Epithelial cell of esophagus (primary cell): ENCODE measurements around the gene EGFL8.

Source experiments
- DNase-seq: peaks from one replicate; pipeline ENCODE4 v3.0.0; 2010; ENCODE audit warnings: low read depth
- H3K4me3 ChIP-seq: 2 replicates; pipeline ENCODE4 v1.5.1; 2011; ENCODE audit warnings: mild to moderate bottlenecking, low read length, control low read depth
- TF ChIP-seq, protein P1 (sequence below): IDR thresholded peaks from 2 replicates; pipeline ENCODE4 v1.5.1; 2011; ENCODE audit warnings: low read depth, mild to moderate bottlenecking, low read length, control low read depth, inconsistent platforms; ENCODE audit not compliant: insufficient read depth; ENCODE audit errors: missing control alignments

Gene EGFL8

DNA sequence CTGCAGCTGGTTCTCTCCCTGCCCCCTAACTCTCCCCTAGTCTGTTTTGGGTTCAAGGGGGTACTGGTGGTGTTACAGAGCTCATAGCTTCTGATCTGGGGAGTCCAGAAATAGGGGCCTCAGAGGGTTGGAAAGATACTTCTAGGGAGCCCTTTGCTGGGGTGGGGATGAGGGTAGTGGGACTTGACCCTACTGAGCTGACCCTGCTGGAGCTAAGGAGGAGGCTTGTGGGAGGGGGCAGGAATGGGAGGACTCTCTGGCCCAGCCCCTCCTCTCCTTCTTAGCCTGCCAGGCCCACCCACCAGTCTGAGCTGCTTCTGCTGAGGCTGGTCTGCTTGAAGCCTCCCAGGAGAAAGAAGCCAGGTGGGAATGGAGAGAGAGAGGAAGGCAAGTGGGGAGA is at the start of gene EGFL8:
Gene EGFL8, plus strand, starts transcription at position 301 of the 400 bp plus-strand sequence. CDS start 1,571 bp downstream, outside the sequence.
- TF ChIP-seq, protein P1, sequence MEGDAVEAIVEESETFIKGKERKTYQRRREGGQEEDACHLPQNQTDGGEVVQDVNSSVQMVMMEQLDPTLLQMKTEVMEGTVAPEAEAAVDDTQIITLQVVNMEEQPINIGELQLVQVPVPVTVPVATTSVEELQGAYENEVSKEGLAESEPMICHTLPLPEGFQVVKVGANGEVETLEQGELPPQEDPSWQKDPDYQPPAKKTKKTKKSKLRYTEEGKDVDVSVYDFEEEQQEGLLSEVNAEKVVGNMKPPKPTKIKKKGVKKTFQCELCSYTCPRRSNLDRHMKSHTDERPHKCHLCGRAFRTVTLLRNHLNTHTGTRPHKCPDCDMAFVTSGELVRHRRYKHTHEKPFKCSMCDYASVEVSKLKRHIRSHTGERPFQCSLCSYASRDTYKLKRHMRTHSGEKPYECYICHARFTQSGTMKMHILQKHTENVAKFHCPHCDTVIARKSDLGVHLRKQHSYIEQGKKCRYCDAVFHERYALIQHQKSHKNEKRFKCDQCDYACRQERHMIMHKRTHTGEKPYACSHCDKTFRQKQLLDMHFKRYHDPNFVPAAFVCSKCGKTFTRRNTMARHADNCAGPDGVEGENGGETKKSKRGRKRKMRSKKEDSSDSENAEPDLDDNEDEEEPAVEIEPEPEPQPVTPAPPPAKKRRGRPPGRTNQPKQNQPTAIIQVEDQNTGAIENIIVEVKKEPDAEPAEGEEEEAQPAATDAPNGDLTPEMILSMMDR = no peak
- DNase-seq = no peak
- no peak within 1 kb of the TSS for H3K4me3 ChIP-seq

DNA sequence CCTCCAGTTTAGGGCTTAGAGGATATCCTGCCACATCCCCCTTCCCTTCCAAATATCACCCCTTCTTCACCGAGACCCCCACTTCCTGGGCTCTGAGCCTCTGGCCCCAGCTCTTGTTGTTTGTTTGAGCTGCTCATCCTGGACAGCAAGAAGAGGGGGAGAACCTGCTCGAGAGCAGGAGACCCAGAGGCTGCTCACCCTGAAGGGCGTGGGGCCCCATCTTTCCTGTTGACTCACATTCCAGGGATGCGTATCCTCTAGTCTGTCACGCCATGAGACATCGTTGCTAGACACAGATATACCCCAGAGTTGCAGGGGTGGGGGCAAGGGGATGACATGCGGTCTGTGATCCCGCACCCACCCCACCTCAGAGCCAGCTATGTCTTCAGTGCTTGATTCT is 49.6 kb upstream of the EGFL8 start:
- H3K4me3 ChIP-seq = no peak overlapping the region
- TF ChIP-seq, protein P1 = no peak
- DNase-seq = peak; percentile 75

DNA sequence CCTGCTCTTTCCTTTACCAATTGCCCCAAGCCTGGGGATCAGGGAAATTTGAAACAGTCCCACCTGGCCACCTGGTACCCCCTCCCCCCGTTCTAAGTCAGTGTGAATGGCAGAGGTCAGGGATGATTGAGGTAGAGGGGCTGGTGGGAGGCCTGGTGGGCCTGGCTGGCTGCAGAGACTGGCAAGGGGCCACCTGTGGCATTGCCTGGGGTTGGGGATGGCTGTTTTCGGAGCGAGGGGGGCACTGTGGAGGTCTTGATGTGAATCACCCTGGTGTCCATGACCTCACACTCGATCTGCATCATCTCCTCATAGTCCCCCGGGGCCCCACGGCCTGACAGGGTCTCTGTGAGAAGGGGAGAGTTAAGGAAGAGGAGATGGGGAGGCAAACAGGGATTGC is 48.8 kb upstream of the EGFL8 start:
- TF ChIP-seq, protein P1 = no peak
- no peak for DNase-seq
- no peak overlapping the region for H3K4me3 ChIP-seq

DNA sequence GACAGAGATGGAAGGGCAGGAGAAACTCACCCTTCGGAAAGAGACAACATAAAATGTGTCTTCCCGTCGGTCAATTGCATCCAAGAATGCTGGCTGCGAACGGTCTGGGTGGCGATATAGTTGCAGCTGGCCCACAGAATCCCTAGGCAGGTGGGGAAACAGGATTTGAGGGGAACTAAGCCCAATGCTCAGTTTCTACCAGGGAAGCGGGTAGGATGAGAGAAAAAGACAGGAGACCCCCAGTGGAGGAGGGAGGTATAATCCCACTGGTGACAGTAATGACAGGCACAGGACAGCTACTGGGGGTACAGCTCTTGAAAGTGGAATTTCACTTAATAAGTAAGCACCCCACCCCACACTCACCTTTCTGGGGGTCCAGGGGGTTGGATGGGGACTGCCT is 47.7 kb upstream of the EGFL8 start:
- TF ChIP-seq, protein P1 = no peak
- DNase-seq = no peak

DNA sequence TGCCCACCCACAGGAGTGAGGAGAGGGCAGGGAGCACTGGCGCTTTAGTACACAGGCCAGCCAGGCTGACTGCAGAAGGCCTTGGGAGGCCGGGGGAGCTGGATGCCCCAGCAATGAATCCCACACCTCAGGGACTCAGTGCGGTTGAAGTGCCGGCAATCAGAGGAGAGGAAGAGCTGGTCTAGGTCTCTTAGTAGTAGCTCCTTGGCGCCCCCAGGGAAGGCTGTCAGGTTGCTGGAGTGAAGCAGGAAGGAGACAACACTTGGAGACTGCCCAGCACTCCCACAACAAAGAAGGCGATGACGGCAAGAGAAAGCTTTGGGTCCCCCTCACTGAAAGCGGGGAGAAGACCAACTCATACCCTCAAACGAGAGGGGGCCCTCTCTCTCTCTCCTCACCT is 46.9 kb upstream of the EGFL8 start:
- no peak for DNase-seq
- no peak overlapping the region for H3K4me3 ChIP-seq
- TF ChIP-seq, protein P1 = no peak

More for the DNA sequence above, 47.7 kb upstream of the EGFL8 start:
- H3K4me3 ChIP-seq = no peak overlapping the region

DNA sequence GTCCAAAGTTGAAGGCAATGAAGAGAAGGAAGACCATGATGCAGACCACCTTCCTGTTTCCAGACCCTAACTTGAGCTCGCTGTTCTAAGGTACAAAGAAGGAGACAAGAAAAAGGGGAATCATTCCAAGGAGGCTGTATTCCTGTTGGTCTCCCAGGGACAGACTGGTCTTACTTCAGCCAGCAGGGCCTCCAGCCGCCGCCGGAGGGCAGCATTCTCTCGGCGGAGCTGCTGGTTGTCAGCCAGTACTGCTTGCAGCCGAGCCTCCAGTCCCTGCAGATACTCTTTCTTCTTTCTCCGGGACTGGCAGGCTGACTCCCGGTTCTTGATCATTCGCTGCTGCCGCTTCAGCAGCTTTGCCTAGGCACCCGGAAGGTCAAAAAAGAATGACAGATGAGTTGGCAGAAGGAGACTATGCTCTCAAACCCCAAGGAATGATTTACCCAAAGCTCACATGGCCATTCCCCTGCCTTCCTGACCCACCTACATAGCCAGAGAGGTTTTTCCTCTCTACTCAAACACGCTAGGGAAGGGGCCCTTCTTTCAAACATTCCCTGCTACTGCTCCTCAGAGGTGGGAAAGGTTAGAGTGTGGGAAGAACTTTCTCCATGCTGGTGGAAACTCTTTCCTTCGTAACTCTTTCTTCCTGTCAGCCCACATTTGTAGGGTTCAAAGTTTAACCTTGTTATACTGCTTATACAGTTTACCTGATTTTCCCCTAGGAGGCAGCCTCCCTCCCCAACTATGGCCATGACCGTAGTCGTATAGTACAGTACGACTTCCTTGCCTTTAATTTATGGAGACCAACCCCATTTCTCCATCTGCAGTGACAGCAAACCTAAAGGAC is 45.4 kb upstream of the EGFL8 start:
- no peak overlapping the region for H3K4me3 ChIP-seq
- TF ChIP-seq, protein P1 = peak; percentile 95
- DNase-seq = peak; percentile 89

DNA sequence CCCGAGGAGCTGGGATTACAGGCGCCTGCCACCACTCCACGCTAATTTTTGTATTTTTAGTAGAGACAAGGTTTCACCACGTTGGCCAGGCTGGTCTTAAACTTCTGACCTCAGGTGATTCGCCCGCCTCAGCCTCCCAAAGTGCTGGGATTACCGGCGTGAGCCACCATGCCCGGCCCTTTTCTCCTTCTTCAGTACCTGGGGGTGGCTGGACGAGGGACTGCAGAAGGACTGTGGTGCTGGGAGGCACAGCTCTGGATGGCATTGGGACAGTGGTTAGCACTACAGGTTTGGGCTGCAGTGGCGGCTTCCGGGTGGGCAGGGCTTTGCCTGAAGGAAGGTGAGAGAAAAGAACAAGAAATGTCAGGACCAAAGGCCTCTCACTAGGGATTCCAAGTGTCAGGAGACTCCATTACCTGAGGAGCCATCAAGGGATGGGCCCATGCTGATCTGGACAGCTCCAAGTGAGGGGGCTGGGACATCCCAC is 43.8 kb upstream of the EGFL8 start:
- DNase-seq = no peak
- TF ChIP-seq, protein P1 = no peak
- H3K4me3 ChIP-seq = no peak overlapping the region
